Ovary (tissue), 9 donors: ENCODE data around the gene KRT78. TPM values are rescaled to one million over a fixed set of nuclear protein-coding genes. Genes with fewer than 3 reads are reported as not detected.

Experiments
- DNase-seq, 5 donors: peaks; one replicate each; pipeline ENCODE4 v3.0.0-alpha.2; 2019 to 2020
- H3K27ac ChIP-seq, 2 donors: fragments of 200-600 bp; one replicate each; pipeline versions ENCODE4 v1.5.1 to v1.8.0; 2019 to 2022
- H3K27me3 ChIP-seq: fragments of 200-600 bp; one replicate; pipeline ENCODE4 v1.8.0; 2022
- H3K36me3 ChIP-seq: fragments of 200-600 bp; sonication (generic); one replicate; pipeline ENCODE4 v1.5.1; 2019
- H3K4me1 ChIP-seq: one replicate; pipeline ENCODE4 v1.8.1; 2013; ENCODE audit warnings: mild to moderate bottlenecking, moderate library complexity; ENCODE audit not compliant: insufficient read depth
- H3K4me3 ChIP-seq: fragments of 200-600 bp; sonication (generic); one replicate; pipeline ENCODE4 v1.5.1; 2017
- H3K9me3 ChIP-seq, 2 donors: fragments of 200-600 bp in 1 of 2; sonication (generic) in 1 of 2; one replicate each; pipeline versions ENCODE4 v1.5.1 to v1.8.1; 2013 to 2019; ENCODE audit warnings: mild to moderate bottlenecking in 1 of 2, moderate library complexity in 1 of 2
- CTCF ChIP-seq, 3 donors: fragments of 450-650 bp in 2 of 3; fragments of 200-600 bp in 1 of 3; IDR thresholded peaks; one replicate each; pipeline versions ENCODE4 v1.5.1 to v1.8.0; 2016 to 2022; ENCODE audit warnings: antibody characterized with exemption in 3 of 3, mild to moderate bottlenecking in 1 of 3
- EP300 ChIP-seq: sonication (generic); formaldehyde crosslinking; IDR thresholded peaks from one replicate; pipeline ENCODE4 v1.6.1; 2017; ENCODE audit warnings: antibody characterized with exemption
- POLR2A ChIP-seq: fragments of 450-650 bp; IDR thresholded peaks from one replicate; pipeline ENCODE4 v1.6.1; 2017; ENCODE audit warnings: antibody characterized with exemption, mild to moderate bottlenecking, moderate library complexity
- WGBS, 3 donors: extraction: QIAGEN DNeasy Blood & Tissue Kit in 1 of 3; methylation state at CpG; one replicate each; pipeline versions ENCODE4 v1.1.5 to v1.1.7; 2013 to 2017; 5-methylcytosine and 5-hydroxymethylcytosine counted together
- intact Hi-C, 4 donors: fragments of 100-400 bp; cut with DNase I; formaldehyde crosslinking; loops; one replicate each; pipeline versions ENCODE4 v1.11.0 to v1.15.1; 2022 to 2023
- polyA plus RNA-seq, 2 donors: library from polyadenylated mRNA; stranded (reverse); fragments of 200-250 nt in 1 of 2; fragments of 350-450 nt in 1 of 2; fragmentation: Illumina TruSeq in 1 of 2; extraction: RNeasy Lipid Tissue Mini Kit (QIAGEN cat#74804) in 1 of 2; gene quantifications; one replicate each; pipeline ENCODE4 v1.2.3, GENCODE V29; 2013 to 2014
- total RNA-seq, 7 donors: library from RNA; depleted of rRNA in 2 of 7; stranded (reverse); fragments of >200 nt in 2 of 7; fragmentation: NEBNext Ultra II Directional in 3 of 7; extraction: Animal tissue kit (Norgen Biotek cat#: 25700) in 3 of 7; gene quantifications; one replicate each; pipeline versions ENCODE4 v1.1.0 to v1.2.4, GENCODE V29; 2016 to 2023
- donor health status: DM: no; HTN: no; CAD: no; lungs with moderate emphysema.
- donor health status: DM: no; HTN: no; CAD: no.
- donor health status: Bipolar disorder and iron deficiency.
- donor health status: DM: yes; HTN: yes; CAD: no.
- donor health status: DM: no; HTN: no; CAD: no.
- donor health status: DM: yes; HTN: yes; CAD: no.

The KRT78 gene
- total and polyA plus RNA-seq, 9 donors: 0.46 TPM; not detected in 8

DNA sequence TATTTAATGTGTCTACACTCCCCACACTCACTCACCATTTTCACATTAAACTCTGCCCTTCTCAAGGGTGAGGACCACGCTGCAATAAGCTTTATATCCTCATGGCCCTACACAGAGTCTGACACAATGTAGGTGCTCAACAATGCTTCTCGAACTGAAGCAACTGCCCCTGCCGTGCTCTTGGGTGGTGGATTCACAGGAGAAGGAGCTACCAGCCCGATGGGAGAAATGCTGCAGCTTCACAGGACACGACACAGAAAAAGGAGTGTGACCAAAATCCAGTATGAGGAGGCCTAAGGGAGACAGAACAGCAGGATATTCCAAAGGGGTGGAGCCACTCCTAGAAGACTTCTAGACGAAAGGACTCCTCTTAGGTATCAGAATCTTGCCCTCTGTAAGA is 46.4 kb downstream of the KRT78 start:
- H3K9me3 ChIP-seq: no peaks in the 10 kb centered on the region
- no peak overlapping the region for H3K4me3 ChIP-seq
- intact Hi-C loops: no loop called here
- no peaks in the 10 kb centered on the region for H3K36me3 ChIP-seq
- H3K27me3 ChIP-seq: no peaks in the 10 kb centered on the region
- H3K27ac ChIP-seq: no peak overlapping the region
- TF ChIP-seq EP300: no peak
- no peak for TF ChIP-seq CTCF (IDR thresholded peaks at IDR 0.05)
- TF ChIP-seq POLR2A: no peak
- H3K4me1 ChIP-seq: no peaks in the 10 kb centered on the region
- WGBS, 3 donors: 55 to 73% (median 66%) methylated on average over 6 of the region's 6 CpGs
- no peak for DNase-seq

GRCh38 chr12:52801773-52802172 is 47.0 kb downstream of the KRT78 start:
- WGBS, 3 donors: 63 to 79% (median 78%) methylated on average over 3 of the region's 3 CpGs
- no peaks in the 10 kb centered on the region for H3K36me3 ChIP-seq
- no peaks in the 10 kb centered on the region for H3K27me3 ChIP-seq
- no peak for TF ChIP-seq POLR2A
- no peak for TF ChIP-seq EP300
- TF ChIP-seq CTCF (IDR thresholded peaks at IDR 0.05): no peak
- H3K9me3 ChIP-seq: no peaks in the 10 kb centered on the region
- no peaks in the 10 kb centered on the region for H3K4me1 ChIP-seq
- no peak overlapping the region for H3K27ac ChIP-seq
- H3K4me3 ChIP-seq: no peak overlapping the region
- intact Hi-C loops: no loop called here
- DNase-seq: no peak

GRCh38 chr12:52800259-52800917 is 48.4 kb downstream of the KRT78 start:
- H3K4me3 ChIP-seq: no peak overlapping the region
- H3K27ac ChIP-seq: no peak overlapping the region
- DNase-seq: no peak
- 74 to 89% (median 76%) methylated on average over 1 of the region's 1 CpG for WGBS, 3 donors
- no peak for TF ChIP-seq CTCF (IDR thresholded peaks at IDR 0.05)
- no peaks in the 10 kb centered on the region for H3K27me3 ChIP-seq
- intact Hi-C loops: no loop called here
- H3K4me1 ChIP-seq: no peaks in the 10 kb centered on the region
- no peaks in the 10 kb centered on the region for H3K9me3 ChIP-seq
- no peaks in the 10 kb centered on the region for H3K36me3 ChIP-seq

DNA sequence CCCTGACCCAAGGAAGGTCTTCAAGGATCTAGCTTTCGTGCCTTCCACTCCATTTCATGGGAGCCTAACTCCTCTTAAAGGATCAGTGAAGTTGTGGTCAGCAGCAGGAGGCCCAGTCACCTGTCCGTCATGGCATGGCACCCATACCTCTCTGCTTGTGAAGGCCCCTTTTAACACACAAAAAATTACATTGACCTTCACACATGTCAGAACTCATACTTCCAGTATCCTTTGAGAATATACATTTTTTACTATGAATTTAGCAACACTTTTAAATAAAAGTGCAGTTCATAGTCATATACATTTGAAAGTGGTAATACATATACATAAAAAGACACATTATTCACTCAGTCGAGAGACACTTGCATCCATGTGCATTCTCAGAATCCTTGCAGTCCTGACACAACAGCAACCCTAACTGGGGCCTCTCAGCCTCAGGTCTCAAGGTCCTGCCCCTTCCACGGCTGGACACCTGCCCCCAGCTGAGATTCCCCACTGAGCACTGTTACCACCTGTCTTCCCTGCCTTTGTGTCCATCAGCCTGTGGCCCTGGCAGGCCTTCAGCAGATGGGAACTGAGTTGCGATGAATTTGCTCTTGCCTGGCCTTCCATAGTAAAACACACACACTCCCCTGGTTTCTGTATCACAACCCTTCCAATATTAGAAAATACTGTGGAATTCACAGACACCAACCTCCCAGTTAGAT is 49.1 kb downstream of the KRT78 start:
- intact Hi-C loops: no loop called here
- whole genome bisulfite sequencing, 3 donors: 58 to 73% (median 69%) methylated on average over 5 of the region's 5 CpGs
- H3K36me3 ChIP-seq: no peaks in the 10 kb centered on the region
- no peaks in the 10 kb centered on the region for H3K9me3 ChIP-seq
- TF ChIP-seq EP300: no peak
- TF ChIP-seq CTCF (IDR thresholded peaks at IDR 0.05): no peak
- no peak for TF ChIP-seq POLR2A
- H3K4me3 ChIP-seq: no peak overlapping the region
- H3K27ac ChIP-seq: no peak overlapping the region
- H3K4me1 ChIP-seq: no peaks in the 10 kb centered on the region
- DNase-seq: no peak
- no peaks in the 10 kb centered on the region for H3K27me3 ChIP-seq
